ENCODE measurements around the gene UTS2.

The UTS2 gene

GRCh38 chr1:7810395-7810794 is 42.5 kb downstream of the UTS2 start:
- DNase-seq (ENCODE audit: low read depth) = no peak

GRCh38 chr1:7809742-7810141 is 43.1 kb downstream of the UTS2 start:
- no peak for DNase-seq (ENCODE audit: low read depth)

DNA sequence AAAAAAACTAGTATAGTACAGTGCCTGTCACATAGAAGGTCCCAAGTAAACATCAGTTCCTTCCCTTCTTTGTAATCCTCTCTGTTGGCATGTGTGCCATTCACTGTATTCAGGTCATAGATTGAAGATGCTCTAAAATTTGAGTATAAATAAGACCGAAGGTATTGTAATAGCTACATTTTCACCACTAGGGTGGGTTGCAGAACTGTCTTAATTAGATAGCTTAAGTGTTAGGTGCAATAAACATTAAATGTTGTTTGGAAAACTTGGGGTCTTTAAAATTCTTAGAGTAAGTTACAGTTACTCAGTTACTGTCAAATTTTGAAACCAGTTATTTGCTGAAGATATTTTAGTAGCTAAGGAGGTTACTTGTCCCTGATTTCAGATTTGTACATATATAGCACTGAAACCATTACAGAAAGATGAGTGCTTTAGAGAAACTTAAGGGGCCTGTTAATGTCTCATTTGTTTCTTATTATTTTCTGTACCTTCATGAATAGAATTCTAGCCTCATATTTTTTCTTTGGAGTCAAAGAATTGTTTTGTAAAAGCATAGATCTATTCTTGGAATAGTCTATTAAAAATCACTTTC is 44.5 kb downstream of the UTS2 start:
- DNase-seq (ENCODE audit: low read depth) = no peak

DNA sequence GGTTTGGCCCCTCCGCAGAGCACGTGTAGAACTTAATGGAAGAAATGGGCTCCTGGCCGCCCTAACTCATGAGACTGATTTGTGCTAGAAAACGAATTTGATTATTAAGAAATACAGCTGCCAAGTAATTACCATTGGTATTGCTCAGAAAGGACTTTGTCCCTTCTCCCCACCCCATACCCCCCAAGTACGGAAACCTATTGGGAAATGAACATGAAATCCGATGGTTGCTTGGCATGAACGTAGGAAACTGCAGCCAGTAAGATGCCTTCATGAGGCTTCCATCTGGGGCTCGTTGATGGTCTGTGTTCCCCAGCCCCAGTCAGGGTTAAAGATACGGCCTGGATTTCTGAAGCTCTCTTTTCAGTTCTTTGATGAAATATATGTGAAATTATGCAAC is 47.4 kb downstream of the UTS2 start:
- no peak for DNase-seq (ENCODE audit: low read depth)
